ENCODE measurements around the gene RNF135. TPM values are rescaled to one million over a fixed set of nuclear protein-coding genes. Genes with fewer than 3 reads are reported as not detected.

RNF135 gene
- total RNA-seq (10 to 100 TPM; 11.1 to 42.1 TPM), polyA plus RNA-seq (10 to 100 TPM; 22.1 to 23.8 TPM)
- long read RNA-seq, donor 1, transcript RNF135-202 (5 exons, 2,892 nt), result major isoform, 5 of 14 reads
- long read RNA-seq, donor 1, partial matches to known transcripts, result 8 of 14 reads
- long read RNA-seq, donor 1, other reads (novel, unspliced or antisense), result 0 of 14 reads
- long read RNA-seq, donor 2, partial matches to known transcripts, result 16 of 18 reads
- long read RNA-seq, donor 2, other reads (novel, unspliced or antisense), result 0 of 18 reads
- long read RNA-seq, donor 3, partial matches to known transcripts, result 0 of 4 reads
- long read RNA-seq, donor 3, other reads (novel, unspliced or antisense), result 0 of 4 reads
- long read RNA-seq, donor 4, partial matches to known transcripts, result 11 of 12 reads
- long read RNA-seq, donor 4, other reads (novel, unspliced or antisense), result 0 of 12 reads
- long read RNA-seq, donor 5, transcript RNF135-202 (5 exons, 2,892 nt), result major isoform, 5 of 32 reads
- long read RNA-seq, donor 5, partial matches to known transcripts, result 24 of 32 reads
- long read RNA-seq, donor 5, other reads (novel, unspliced or antisense), result 0 of 32 reads

- peak within 1 kb of the TSS; percentile 80 to 98 for H3K27ac ChIP-seq (ENCODE audit: low read depth in 1 of 2, low read length in 1 of 2)
- whole genome bisulfite sequencing, 2 donors, result 0% methylated on average over 62 to 66 of the region's 66 CpGs
- H3K4me3 ChIP-seq, result peak within 1 kb of the TSS; percentile 89
- no peaks in the 10 kb centered on the region for H3K27me3 ChIP-seq (ENCODE audit: control insufficient read depth in 3 of 3, insufficient read depth in 3 of 3, low read length in 2 of 3)
- TF ChIP-seq CTCF (IDR thresholded peaks at IDR 0.05; ENCODE audit: control extremely low read depth, extremely low read depth), result no peak
- peaks cover 0 to 4% (median 0%) of the 10 kb centered on the region in 5 donors for H3K4me1 ChIP-seq (ENCODE audit: control insufficient read depth in 5 of 5, insufficient read depth in 5 of 5, low read length in 5 of 5)
- H3K9ac ChIP-seq (ENCODE audit: insufficient read depth in 1 of 2, low read length in 2 of 2), result peak within 1 kb of the TSS; percentile 11 to 96
- H3K9me3 ChIP-seq (ENCODE audit: control insufficient read depth in 4 of 4, insufficient read depth in 3 of 4, low read length in 3 of 4), result no peaks in the 10 kb centered on the region
- H3K36me3 ChIP-seq (ENCODE audit: control insufficient read depth in 4 of 4, insufficient read depth in 4 of 4, low read length in 4 of 4), result peaks cover 2 to 5% (median 3%) of the 10 kb centered on the region in 4 donors
- ATAC-seq (ENCODE audit: insufficient read depth, low FRiP score) (peak; percentile 92), DNase-seq (peak; percentile 85 to 94 (median 91))
Observed at GRCh38 chr17:30970831-30971567, at the start of gene RNF135. TSS of gene RNF135 (plus strand) at chr17:30971039. CDS start at chr17:30971074, 35 bp downstream.

- H3K4me3 ChIP-seq, result peak within 1 kb of the TSS; percentile 61
- H3K27me3 ChIP-seq (ENCODE audit: control insufficient read depth in 3 of 3, insufficient read depth in 3 of 3, low read length in 2 of 3), result peaks cover 0 to 41% (median 33%) of the 10 kb centered on the region in 3 donors
- H3K9ac ChIP-seq (ENCODE audit: insufficient read depth in 1 of 2, low read length in 2 of 2), result no peak within 1 kb of the TSS
- H3K9me3 ChIP-seq (ENCODE audit: control insufficient read depth in 4 of 4, insufficient read depth in 3 of 4, low read length in 3 of 4), result no peaks in the 10 kb centered on the region
- WGBS, 2 donors, result 2 to 4% methylated on average over 32 to 60 of the region's 60 CpGs
- DNase-seq (peak in 1 of 3 donors; percentile 24), ATAC-seq (ENCODE audit: insufficient read depth, low FRiP score) (peak; percentile 84)
- no peaks in the 10 kb centered on the region for H3K36me3 ChIP-seq (ENCODE audit: control insufficient read depth in 4 of 4, insufficient read depth in 4 of 4, low read length in 4 of 4)
- H3K4me1 ChIP-seq (ENCODE audit: control insufficient read depth in 5 of 5, insufficient read depth in 5 of 5, low read length in 5 of 5), result peaks cover 0 to 7% (median 3%) of the 10 kb centered on the region in 5 donors
- no peak for TF ChIP-seq CTCF (IDR thresholded peaks at IDR 0.05; ENCODE audit: control extremely low read depth, extremely low read depth)
- H3K27ac ChIP-seq (ENCODE audit: low read depth in 1 of 2, low read length in 1 of 2), result peak within 1 kb of the TSS; percentile 11 to 52
Observed at GRCh38 chr17:30921544-30922196, 49.2 kb upstream of the RNF135 start, which contains the start of gene ADAP2. TSS of gene ADAP2 (plus strand) at chr17:30921945. CDS start at chr17:30922015, 70 bp downstream.

- no peak for TF ChIP-seq CTCF (IDR thresholded peaks at IDR 0.05; ENCODE audit: control extremely low read depth, extremely low read depth)
- Histone ChIP-seq H3K4me1 (ENCODE audit: control insufficient read depth in 5 of 5, insufficient read depth in 5 of 5, low read length in 5 of 5) (peaks cover 0 to 7% (median 3%) of the 10 kb centered on the region in 5 donors), H3K27me3 (ENCODE audit: control insufficient read depth in 3 of 3, insufficient read depth in 3 of 3, low read length in 2 of 3) (peaks cover 0 to 41% (median 33%) of the 10 kb centered on the region in 3 donors), H3K9me3 (ENCODE audit: control insufficient read depth in 4 of 4, insufficient read depth in 3 of 4, low read length in 3 of 4) (no peaks in the 10 kb centered on the region), H3K36me3 (ENCODE audit: control insufficient read depth in 4 of 4, insufficient read depth in 4 of 4, low read length in 4 of 4) (no peaks in the 10 kb centered on the region), H3K4me3 (peak overlapping the region; percentile 35), H3K9ac (ENCODE audit: insufficient read depth in 1 of 2, low read length in 2 of 2) (no peak overlapping the region), H3K27ac (ENCODE audit: low read depth in 1 of 2, low read length in 1 of 2) (no peak overlapping the region)
- DNase-seq (peak in 1 of 3 donors; percentile 13), ATAC-seq (ENCODE audit: insufficient read depth, low FRiP score) (peak; percentile 28)
- 4% methylated on average over 56 to 66 of the region's 66 CpGs for WGBS, 2 donors
Observed at GRCh38 chr17:30922235-30923030, 48.4 kb upstream of the RNF135 start.

Data from lung (tissue), 16 donors.